NB4 (cell line): Measurements from ENCODE around the gene TRMT44.

Source experiments
- CTCF ChIP-seq: IDR thresholded peaks from one replicate; pipeline ENCODE4 v1.5.1; 2012; ENCODE audit warnings: low read depth, low read length
- MAX ChIP-seq: IDR thresholded peaks from 2 replicates; pipeline ENCODE4 v1.6.1; 2011; ENCODE audit warnings: low read depth, low read length
- POLR2A ChIP-seq: IDR thresholded peaks from 2 replicates; pipeline ENCODE4 v1.6.1; 2011; ENCODE audit warnings: mild to moderate bottlenecking; ENCODE audit not compliant: insufficient read length; ENCODE audit errors: extremely low read depth

- TF ChIP-seq POLR2A (no peak), CTCF (no peak), MAX (no peak)
These were observed 26.4 kb downstream of the TRMT44 start for GRCh38 chr4:8467016-8467415.
